DMS79 treated with DMSO at 0.1 percent for 48 hours (cell line): Measurements from ENCODE around the gene STEAP1B.
"Not testable (repeated sequence)": the region's sequence is repeated elsewhere in the genome, so short reads cannot be mapped to it uniquely, and the experiment has no call there.

Experiments
- DNase-seq: peaks from one replicate; lab custom pipeline; 2025; lab: John Stamatoyannopoulos, UW

STEAP1B gene

GRCh38 chr7:22454446-22454845 is 45.5 kb downstream of the STEAP1B start:
- no peak for DNase-seq

DNA sequence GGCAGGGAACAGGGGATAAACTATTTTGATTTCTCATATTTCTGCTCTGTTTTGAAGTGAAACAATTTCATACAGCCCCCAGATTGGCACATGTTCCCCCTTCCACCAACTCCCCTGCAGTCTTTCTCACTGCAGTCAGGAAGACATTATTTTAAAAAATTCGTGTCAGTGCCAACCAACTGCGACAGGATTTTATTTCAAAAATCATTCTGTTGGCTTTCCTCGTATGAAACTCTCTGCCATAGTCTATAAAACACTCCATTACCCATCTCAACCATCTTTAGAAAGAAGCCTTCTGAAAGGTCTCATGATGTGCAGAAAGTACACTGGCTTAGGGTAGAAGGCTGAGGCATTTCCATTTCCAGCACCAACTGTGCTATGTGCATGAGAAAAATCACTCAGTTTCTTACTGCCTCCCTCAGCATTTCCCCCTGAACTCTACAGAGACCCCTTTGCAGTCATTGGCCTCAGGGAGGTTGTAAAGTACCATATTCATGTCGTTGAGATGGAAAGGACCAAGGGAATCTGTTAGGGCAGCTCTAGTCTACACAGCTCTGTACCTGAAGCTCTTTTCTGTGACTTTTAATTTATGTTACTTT is 46.9 kb downstream of the STEAP1B start:
- DNase-seq: no peak

DNA sequence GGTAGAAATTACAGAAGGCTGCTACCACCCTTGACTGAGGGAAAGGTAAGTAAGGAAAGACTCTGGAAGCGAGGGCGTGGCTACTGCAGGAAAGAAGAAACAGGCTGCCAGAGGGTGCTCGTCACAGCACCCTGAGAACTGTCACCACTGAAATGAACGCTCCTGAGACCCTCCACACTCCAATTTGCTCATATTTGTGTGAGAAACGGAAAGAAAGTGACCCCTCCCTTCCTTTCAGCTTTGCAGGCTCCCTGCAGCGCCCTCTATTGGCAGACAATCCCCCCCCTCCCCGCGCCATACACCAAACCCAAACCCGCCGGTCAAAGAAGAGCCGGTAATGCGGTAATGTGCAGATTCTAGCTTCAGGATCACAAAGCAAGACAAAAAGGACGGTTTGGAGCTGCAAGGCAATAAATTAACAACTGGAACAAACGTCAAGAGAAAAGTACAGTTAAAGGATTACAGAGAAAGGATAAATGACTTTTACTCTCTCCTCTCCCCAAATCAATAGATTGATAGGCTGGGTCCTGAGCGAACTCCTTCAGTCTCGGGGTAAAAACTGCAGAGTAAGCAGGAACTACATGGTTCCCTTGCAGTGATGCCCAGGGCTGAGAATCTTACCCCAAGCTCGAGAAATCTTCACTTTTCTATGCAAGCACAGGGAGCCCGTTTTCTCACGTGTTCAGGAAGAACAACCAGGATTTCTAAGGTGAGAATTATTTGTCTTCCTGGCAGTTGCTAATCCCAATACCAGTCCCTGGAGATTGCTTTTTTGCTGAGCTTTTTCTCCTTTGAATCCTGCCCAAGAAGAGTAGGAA is 47.6 kb downstream of the STEAP1B start:
- no peak for DNase-seq

DNA sequence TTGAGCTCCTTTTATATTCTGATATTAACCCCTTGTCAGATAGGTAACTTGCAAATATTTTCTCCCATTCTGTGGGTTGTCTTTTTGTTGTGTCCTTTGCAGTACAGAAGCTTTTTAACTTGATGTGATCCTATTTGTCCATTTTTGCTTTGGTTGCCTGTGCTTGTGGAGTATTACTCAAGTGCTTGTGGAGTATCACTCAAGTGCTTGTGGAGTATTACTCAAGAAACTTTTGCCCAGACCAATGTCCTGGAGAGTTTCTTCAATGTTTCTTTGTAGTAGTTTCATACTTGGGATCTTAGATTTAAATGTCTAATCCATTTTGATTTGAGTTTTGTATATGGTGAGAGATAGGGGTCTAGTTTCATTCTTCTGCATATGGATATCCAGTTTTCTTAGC is 50.0 kb downstream of the STEAP1B start:
- not testable (repeated sequence) for DNase-seq

DNA sequence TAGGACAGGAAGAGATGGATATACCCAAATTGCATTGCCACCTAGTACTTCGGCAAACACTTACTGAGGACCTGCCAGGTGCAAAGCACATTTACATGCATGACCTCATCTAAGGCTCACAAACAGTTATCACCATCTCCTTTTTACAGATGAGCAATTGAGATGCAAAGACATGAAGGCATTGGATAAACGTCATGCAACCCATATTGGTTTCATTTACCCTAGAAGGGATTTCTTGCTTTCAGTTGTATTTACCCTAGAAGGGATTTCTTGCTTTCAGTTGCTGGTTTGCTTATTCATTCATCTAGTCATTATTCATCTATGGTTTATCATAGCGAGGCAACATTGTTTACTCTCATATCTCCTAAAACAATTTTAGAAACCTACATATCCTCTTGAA is 52.2 kb downstream of the STEAP1B start:
- DNase-seq: no peak

DNA sequence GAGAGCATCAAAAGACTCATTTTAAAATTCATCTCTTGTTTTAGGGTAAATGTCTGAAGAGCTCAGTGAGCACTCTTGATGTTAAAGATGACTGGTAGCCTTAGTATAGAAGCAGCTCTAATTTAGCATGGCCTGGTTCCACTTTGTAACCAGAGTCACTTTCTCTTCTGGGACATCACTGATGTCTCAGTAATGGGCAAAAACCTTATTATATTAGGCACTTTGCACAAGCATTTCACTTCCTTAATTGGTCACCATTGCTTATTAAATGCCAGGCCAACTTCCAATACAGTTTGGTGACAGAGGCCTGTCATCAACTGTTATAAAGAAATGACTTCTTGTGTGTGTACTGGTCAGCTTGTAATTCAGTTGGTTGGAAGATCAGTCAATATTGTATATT is 53.0 kb downstream of the STEAP1B start:
- no peak for DNase-seq

DNA sequence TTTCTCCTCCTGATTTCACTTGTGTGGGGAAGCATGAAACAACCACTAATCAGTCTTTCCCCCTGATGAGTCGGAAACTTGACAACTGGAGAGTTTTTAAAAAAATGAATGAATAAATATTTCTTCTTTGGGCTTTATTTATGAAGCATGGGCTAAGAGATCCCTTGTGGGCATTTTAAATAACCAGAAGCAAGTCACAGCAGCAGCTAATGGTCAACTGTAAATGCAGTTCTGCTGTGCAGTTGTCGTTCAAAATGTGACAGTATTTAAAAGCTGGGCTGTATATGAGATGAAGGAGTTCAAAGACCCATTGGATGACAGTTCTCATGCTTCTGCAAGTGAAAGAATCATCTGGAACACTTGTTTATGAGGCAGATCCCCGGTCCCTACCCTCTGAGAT is 54.1 kb downstream of the STEAP1B start:
- no peak for DNase-seq

GRCh38 chr7:22445140-22445743 is 54.7 kb downstream of the STEAP1B start:
- DNase-seq: peak; percentile 40

DNA sequence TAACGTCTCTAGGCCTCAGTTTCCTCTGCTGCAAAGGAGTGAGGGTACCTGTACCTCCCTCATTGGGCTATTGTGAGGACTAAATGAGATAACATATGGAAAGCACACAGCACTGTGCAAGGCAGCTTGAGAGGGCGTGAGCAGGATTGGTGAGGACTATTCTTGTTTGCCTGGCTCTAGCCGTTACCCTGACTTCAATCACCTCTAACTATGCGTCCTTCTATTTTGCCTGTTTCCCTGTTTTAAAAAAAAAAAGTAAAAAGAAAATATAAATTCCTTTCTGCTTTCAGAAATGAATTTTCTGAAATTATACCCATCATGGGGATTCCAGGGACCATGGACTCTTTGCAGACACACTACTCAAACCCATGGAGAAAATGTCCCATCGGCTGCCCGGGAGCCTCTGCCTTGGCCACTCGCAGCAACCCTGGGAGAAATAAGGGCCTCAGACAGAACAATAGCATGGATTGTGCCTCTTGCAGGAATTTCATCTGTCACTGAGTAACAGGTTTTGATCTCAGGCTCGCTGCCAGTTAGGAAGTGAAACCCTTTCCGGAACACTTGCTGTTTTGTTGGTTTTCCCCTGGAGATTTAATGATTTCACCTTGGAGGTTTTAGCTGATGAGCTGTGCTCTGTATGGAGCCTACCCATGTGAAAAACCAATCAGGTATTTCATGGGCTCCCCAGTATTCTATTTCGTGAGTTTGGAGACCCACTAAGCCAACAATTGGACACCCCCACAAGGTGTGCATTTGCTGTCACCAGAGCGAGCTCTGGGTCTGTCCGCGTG is 55.6 kb downstream of the STEAP1B start:
- DNase-seq: no peak

- DNase-seq: no peak
These were observed 56.4 kb downstream of the STEAP1B start for GRCh38 chr7:22443370-22444180.

- no peak for DNase-seq
These were observed 57.1 kb downstream of the STEAP1B start for GRCh38 chr7:22442882-22443369.

GRCh38 chr7:22442187-22442881 is 57.7 kb downstream of the STEAP1B start:
- DNase-seq: no peak

DNA sequence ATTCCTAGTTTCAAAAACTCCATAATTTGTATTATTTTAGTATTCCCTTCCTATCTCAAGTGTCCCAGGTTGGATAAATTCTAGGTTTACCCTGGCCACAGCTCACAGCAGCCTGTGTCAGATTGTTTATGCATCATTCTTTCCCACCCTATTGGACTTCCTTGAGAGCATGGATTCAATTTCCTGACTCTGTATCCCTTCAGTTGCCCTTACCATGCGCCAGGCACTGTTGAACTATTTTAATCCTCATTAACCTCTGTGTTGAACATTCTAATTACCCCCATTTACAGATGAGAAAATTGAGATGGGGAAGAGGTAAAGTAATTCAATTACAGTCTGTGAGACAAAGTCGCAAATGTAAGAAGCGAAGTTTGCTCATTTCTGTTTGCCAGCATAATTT is 58.8 kb downstream of the STEAP1B start:
- DNase-seq: no peak

DNA sequence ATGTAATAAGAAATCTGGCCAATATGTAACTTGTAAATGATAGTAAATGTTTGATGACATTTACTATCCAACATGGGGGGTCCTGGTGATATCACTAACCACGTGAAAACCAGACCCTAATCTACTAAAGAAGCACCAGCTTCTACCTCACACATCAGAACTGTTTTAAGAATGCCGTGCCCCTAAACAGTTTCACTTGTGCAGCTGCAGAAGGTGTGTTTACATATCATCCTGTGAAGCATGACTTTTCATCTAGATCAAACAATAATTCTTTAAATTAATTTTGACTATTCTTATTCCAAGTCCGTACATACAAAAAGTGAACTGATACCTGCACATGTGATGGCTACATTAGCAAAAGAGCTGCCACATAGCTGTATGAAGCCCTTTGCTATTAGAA is 61.0 kb downstream of the STEAP1B start:
- DNase-seq: no peak

DNA sequence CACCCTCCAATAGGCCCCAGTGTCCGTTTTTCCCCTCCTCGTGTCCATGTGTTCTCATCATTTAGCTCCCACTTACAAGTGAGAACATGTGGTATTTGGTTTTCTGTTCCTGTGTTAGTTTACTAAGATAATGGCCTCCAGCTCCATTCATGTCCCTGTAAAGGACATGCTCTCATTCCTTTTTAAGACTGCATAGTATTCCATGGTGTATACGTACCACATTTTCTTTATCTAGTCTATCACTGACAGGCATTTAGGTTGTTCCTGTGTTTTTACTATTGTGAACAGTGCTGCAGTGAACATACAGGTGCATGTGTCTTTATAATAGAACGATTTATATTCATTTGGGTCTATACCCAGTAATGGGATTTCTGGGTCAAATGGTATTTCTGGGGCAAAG is 63.4 kb downstream of the STEAP1B start:
- DNase-seq: not testable (repeated sequence)

DNA sequence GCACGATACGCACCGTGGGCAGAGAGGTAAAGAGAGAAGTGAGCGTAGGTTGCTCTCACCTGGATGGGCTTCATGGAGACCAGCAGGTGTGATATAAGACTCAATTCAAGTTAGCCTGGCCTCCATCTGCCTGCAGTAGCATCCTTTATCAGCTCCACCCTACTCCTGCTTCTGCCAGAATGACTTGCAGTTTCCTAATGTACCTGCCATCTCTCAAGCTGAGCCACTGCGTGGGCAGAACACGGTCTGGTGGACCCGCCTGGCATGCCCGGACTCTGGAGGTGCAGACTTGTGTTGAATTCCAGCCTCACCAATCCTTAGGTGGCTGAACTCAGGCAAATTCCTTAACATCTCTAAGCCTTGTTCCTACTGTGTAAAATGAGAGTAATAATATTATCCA is 64.3 kb downstream of the STEAP1B start:
- no peak for DNase-seq

GRCh38 chr7:22435105-22435504 is 64.9 kb downstream of the STEAP1B start:
- DNase-seq: no peak

- no peak for DNase-seq
These were observed 66.1 kb downstream of the STEAP1B start for GRCh38 chr7:22433710-22434460.

DNA sequence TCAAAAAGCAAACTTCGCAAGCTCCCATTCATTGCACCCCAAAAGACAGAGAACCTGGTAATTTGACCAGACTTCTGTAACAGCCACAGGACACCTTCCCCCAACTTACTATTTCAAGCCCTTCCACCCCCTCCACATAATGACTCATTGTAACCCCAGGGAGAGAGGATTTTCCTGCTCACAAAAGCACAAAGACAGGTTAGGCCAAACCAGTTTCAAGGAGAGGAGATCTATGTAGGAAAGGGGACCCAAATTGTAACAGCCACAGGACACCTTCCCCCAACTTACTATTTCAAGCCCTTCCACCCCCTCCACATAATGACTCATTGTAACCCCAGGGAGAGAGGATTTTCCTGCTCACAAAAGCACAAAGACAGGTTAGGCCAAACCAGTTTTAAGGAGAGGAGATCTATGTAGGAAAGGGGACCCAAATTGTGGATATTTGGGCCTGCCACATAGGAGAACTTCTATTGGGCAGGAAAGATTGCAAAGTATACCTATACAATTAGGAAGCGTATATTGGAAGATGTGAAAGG is 66.8 kb downstream of the STEAP1B start:
- not testable (repeated sequence) for DNase-seq

DNA sequence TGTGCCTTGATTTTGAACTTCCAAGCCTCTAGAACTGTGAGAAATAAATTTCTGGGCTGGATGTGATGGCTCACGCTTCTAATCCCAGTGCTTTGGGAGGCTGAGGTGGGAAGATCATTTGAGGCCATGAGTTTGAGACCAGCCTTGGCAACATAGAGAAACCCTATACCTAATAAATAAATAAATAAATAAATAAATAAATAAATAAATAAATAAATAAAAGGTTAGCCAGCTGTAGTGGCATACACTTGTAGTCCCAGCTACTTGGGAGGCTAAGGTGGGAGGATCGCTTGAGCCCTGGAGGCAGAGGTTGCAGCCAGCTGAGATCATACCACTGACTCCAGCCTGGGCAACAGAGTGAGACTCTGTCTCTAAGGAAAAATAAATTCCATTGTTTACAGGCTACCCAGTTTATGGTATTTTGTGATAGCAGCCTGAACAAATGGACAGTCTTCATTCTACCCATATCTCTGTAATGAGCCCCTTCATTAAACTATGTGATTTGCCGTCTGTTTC is 67.7 kb downstream of the STEAP1B start:
- DNase-seq: no peak
